GM12891 (cell line): ENCODE results near the gene ELOVL6.

Source experiments
- DNase-seq: peaks from one replicate; pipeline ENCODE4 v3.0.0; 2011; ENCODE audit warnings: low spot score; ENCODE audit not compliant: insufficient read length
- FAIRE-seq: peaks from 2 replicates; lab custom pipeline; 2011; peaks lifted over from hg19 to GRCh38; lab: Jason Lieb, UNC
- PAX5 ChIP-seq: IDR thresholded peaks from 2 replicates; pipeline ENCODE4 v1.6.1; 2011; ENCODE audit warnings: low read length, moderate library complexity, mild to moderate bottlenecking; ENCODE audit not compliant: insufficient read depth, severe bottlenecking
- POLR2A ChIP-seq: IDR thresholded peaks from 2 replicates; pipeline ENCODE4 v1.6.1; 2011; ENCODE audit warnings: low read depth, low read length, control low read depth
- POLR2AphosphoS5 ChIP-seq: IDR thresholded peaks from 2 replicates; pipeline ENCODE4 v1.6.1; 2011; ENCODE audit warnings: low read depth, low read length, control low read depth
- POU2F2 ChIP-seq: IDR thresholded peaks from 2 replicates; pipeline ENCODE4 v1.6.1; 2011; ENCODE audit warnings: low read depth, mild to moderate bottlenecking, control low read depth, low read length, moderate library complexity
- SPI1 ChIP-seq: IDR thresholded peaks from 2 replicates; pipeline ENCODE4 v1.6.1; 2011; ENCODE audit warnings: low read depth, low read length, control low read depth
- TAF1 ChIP-seq: IDR thresholded peaks from 2 replicates; pipeline ENCODE4 v1.6.1; 2011; ENCODE audit warnings: low read depth, low read length, control low read depth

Gene ELOVL6

DNA sequence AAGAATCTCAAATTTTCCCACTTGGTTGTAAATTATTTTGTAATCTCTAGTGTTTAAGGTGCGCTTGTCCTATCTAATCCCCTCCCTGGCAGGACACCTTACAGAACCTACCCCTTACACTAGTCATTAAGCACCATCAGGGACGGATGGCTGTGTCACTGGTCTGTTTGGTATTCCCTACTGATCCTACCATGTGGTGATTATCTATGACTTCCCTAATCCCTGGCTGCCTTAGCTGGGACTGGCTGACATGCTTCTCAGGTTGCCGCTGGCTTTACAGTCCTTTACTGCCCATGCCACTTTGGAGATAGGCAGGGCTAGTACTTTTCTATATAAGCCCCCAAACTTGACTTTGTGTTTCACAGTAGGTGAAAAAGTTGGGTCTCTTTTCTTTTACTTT, 58.6 kb downstream of the ELOVL6 start:
- no peak for TF ChIP-seq POLR2AphosphoS5
- DNase-seq, result no peak
- peak; percentile 58 for FAIRE-seq

DNA sequence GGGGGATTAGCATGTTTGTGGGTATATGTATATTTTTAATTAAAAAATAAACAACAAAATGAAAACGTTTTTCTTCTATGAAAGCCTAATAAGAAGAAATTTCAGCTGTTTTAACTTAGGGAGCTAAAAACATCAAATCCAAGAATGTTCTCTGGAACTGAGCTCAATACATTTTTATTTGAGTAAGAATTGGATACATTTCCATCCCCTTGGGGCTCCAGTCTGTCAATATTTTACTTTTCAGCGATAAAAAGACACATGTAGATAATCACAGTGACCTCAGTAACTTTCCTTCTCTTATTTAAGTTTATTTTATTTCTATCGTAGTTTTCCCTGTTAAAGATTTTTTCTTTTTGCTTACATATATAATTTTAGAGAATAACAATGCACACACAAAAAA, 59.3 kb downstream of the ELOVL6 start:
- no peak for FAIRE-seq
- no peak for DNase-seq
- no peak for TF ChIP-seq POLR2AphosphoS5
- TF ChIP-seq TAF1, result no peak
- TF ChIP-seq SPI1, result no peak
- no peak for TF ChIP-seq POLR2A
- no peak for TF ChIP-seq POU2F2
- no peak for TF ChIP-seq PAX5

DNA sequence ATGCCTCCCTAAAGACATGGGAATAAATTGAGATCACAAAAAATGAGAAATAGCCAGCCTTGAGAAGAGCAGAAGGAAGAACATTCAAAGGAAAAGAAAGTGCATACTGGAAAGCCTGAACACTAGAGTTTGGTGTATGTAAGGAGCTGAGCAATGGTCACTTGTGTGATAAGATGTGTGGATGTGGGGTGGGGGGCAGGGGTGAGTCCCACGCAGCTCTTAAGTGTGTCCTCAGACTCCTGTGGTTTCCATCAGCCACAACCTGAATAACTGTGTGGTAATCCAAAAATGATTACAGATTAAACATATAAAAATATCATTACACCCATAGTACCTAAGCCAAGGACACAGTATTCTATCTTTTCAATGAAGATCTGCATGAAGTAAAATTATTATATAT, 59.9 kb downstream of the ELOVL6 start:
- no peak for TF ChIP-seq POLR2AphosphoS5
- no peak for TF ChIP-seq TAF1
- TF ChIP-seq SPI1, result no peak
- TF ChIP-seq PAX5, result no peak
- no peak for TF ChIP-seq POU2F2
- no peak for TF ChIP-seq POLR2A
- DNase-seq (no peak), FAIRE-seq (no peak)

DNA sequence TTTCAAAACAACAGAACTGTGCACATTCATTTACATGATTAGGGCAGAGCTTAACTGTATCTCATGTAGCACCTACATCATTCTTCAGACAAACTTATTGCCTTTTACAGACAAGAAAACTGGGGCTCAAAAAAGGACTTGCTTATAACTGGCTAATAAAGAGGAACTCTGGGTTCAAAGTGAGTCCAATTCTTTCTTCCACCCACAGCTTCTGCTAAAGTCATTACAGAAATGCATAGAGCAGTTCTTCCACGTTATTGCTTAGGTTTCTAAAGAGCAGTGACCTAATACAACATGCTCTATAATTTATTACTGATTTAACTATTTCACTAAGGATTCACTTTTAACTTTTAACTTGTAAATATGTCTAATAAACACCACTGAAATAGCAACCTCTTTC, 60.6 kb downstream of the ELOVL6 start:
- DNase-seq (no peak), FAIRE-seq (no peak)
- TF ChIP-seq PAX5 (no peak), SPI1 (peak; percentile 60)

DNA sequence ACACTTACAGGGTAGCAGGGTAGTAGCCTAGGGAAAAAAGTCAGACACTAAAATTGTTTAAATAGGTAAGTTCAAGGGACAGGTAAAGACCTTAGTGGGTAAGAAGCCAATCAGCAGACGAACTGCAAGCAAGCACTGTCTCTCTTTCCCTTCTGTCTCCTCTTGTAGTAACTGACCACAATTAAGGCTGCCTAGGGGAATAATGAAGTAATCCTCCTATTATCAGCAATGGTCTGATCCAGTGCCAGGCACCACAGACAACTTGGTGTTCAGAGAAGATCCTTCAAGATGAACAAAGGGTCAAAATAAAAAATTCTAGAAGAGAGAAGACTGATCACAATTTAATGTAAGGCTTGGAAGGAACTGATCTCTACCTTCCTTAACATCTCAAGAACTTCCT, 62.9 kb downstream of the ELOVL6 start:
- FAIRE-seq (no peak), DNase-seq (no peak)
- TF ChIP-seq POU2F2 (no peak), POLR2A (no peak), TAF1 (no peak), SPI1 (no peak), PAX5 (no peak), POLR2AphosphoS5 (no peak)

DNA sequence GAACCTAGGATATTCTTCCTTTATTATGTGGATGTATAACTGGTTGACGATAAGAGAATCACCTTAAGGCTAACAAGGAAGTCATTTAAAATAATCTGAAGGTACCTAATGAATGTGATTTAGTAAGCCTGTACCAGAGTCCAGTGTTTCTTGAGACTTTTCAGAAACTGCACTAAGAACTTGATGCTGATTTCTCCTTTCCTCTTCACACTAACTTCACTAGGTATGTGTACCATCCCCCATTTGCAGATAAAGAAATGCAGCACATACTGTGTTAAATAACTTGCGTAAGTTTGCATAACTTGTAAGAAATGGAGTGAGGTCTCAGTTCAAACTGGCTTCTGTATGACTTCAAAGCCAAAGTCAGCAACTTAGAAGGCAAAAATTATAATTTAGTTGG, 63.3 kb downstream of the ELOVL6 start:
- DNase-seq (no peak), FAIRE-seq (no peak)
- TF ChIP-seq PAX5 (no peak), POLR2AphosphoS5 (no peak), SPI1 (no peak), TAF1 (no peak), POLR2A (no peak), POU2F2 (no peak)

DNA sequence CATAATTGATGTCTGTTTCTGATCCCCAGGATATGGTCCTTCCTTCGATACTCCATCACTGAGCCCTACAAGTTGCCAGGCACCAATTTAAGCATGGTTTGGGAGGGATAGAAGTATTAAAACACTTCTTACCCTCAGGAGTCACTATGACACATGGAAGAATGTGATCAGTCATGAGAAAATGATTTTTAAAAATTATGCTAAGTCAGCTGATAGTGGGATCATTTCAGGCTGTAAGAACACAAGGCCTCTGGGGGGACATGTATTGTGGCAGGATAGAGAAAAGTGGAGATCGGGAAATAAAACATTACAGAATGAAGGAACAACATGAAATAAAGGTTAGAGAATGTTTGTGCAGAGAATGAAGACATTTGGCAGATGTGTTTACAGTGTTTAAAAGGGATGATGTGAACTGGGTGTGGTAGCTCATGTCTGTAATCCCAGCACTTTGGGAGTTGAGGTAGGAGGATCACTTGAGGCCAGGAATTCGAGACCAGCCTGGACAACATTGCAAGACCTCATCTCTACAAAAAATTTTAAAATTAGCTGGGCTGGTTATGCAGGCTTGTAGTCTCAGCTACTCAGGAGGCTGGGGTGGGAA, 64.0 kb downstream of the ELOVL6 start:
- TF ChIP-seq SPI1, result no peak
- no peak for TF ChIP-seq TAF1
- no peak for TF ChIP-seq POLR2AphosphoS5
- TF ChIP-seq POU2F2, result no peak
- TF ChIP-seq PAX5, result no peak
- DNase-seq (no peak), FAIRE-seq (peak; percentile 50)

DNA sequence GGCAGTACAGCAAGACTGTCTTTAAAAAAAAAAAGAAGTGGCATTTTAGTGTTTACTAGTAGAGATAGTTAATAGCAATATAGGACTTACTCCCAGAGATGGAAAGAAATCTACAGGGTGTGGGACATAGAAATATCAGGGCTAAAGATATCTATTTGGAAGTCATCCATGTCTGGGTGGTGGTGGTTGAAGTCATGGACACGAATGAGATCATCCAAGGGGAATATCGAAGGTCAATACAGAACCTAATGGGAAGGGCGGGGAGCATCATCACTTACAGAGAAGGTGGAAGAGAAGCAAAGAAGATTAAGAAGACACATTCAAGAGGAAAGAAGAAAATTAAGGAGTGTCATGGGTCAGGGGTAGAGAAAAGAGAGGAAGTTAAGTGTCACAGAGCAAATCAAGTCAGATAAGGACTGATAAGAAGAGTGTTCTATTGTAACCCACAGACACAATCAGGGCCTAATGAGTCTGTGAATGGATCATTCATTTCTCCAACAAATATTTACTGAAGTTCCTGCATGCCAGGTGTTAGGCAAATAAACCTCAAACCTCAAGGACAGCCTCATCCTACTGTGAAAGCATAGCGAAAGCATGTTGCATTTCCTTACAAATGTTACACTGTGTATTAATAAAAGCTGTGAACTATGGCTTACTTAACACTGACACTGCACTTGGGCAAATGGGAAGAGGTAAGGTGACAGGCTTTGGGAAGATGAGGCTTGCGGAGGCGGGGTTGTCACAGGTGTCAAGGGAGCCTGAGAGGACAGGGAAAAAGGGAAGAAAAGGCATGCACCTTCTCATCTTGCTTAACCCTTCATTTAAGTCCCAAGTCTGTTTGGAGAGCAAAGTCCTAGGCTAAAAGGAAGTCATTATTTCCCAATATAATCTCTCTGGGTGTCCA, 65.3 kb downstream of the ELOVL6 start:
- no peak for TF ChIP-seq SPI1
- no peak for TF ChIP-seq PAX5
- TF ChIP-seq POLR2A, result no peak
- TF ChIP-seq POLR2AphosphoS5, result no peak
- no peak for TF ChIP-seq TAF1
- TF ChIP-seq POU2F2, result no peak
- DNase-seq (no peak), FAIRE-seq (no peak)

DNA sequence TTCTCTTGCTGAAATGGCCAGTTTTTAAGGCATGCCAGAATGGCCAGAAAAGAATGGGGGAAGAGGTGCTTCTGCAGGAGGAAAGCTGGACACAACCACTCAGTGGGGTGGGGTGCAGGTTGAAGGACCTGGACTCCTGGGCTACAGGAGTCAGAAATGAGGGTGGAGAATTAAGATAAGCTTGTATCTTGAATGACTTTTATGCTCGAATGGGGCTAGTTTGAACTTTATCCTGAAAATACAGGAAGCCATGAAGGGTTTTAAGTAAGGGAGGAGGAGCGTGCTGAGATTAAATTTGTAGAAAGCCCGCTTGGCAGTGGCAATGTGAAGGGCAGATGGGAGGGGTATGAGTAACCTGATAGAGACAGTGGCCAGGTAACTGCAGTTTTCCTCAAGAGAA, 66.5 kb downstream of the ELOVL6 start:
- FAIRE-seq (no peak), DNase-seq (no peak)
- no peak for TF ChIP-seq PAX5
- no peak for TF ChIP-seq TAF1
- TF ChIP-seq POLR2AphosphoS5, result no peak
- no peak for TF ChIP-seq POLR2A
- no peak for TF ChIP-seq SPI1
- no peak for TF ChIP-seq POU2F2

DNA sequence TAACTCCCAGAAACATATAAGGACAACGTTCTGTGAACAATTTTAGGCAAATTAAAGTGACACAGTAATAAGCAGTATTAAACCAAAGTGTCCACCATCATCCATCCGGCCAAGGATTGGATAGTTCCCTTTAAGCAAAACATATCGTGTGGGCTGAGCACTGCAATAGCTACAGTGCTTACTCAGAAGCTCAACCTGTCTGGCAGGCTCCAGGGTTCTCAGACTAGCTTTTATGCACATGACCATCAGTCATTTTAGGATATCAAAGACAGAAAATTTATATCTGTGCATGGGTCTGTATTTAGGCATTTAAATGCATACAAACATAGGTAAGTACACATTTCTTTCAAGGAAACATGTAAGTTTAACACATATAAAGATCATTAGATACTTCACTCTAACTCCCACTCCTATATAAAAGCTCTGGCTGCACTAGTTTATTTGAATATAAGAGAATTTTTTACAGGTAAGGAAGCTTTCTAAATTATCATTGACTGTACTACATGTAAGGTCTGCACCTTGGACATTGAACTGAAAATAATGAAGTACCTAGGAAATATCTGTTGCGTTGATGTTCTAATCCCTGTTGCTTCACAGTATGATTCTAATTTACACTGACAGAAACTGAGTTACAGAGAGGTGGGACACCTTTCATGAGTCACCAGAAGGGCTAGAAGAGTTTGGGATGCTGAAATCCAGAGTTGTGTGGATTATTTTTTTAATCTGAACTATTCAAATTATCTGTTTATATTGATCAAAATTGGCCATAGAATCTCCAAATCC, 67.6 kb downstream of the ELOVL6 start:
- TF ChIP-seq PAX5 (no peak), POLR2A (no peak), TAF1 (no peak), POU2F2 (no peak), SPI1 (no peak), POLR2AphosphoS5 (no peak)
- no peak for DNase-seq
- FAIRE-seq, result no peak

DNA sequence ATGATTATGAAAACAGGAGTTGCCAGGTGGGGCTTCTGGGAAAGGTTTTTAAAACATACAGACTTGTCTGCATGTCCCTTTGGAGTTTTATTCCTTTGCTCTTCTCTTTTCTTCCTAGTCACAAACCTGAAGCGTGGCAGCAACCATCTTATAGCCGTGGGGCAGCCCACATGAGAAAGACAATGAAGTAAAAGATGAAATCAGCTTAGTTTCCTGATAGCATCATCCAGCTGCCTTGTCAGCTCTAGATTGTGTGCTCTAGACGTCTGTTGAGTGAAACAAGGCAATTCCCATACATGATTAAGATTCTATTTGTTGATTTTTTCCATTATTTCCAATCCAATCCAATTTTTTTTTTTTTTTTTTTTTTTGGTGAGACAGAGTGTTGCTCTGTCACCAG, 68.9 kb downstream of the ELOVL6 start:
- FAIRE-seq (no peak), DNase-seq (no peak)
- TF ChIP-seq SPI1 (no peak), POLR2AphosphoS5 (no peak), POLR2A (no peak), POU2F2 (no peak), PAX5 (no peak)
